K562 (cell line): ENCODE data around the gene EHBP1L1. TPM values are rescaled to one million over a fixed set of nuclear protein-coding genes. Genes with fewer than 3 reads are reported as not detected.

ENCODE experiments used
- ATAC-seq: fragments of 200-7000 bp; cut with Tn5 transposase; 3 replicates; pipeline ENCODE4 v1.9.1; 2020; ENCODE audit warnings: moderate library complexity
- BruUV-seq: library from RNA; stranded (reverse); fragments of 400-500 nt; replicated peaks from 2 replicates; lab custom pipeline; 2021; lab: Mats Ljungman, UMichigan
- CTCF ChIA-PET: fragments of 300-600 bp; formaldehyde crosslinking; extraction: SDS; loops from one replicate; lab custom pipeline; 2021; ENCODE audit warnings: low intra/inter-chr PET ratio; lab: Yijun Ruan, JAX
- POLR2A ChIA-PET: fragments of 300-600, 350-650 bp; sonication (Branson Sonifier 250); formaldehyde crosslinking; extraction: SDS; loops from one replicate; lab custom pipeline; 2021; ENCODE audit warnings: antibody characterized with exemption, inconsistent platforms; lab: Yijun Ruan, JAX
- DNase-seq, 4 experiments: peaks; one replicate each; pipeline versions ENCODE4 v3.0.0 to v3.0.0-alpha.2; 2011 to 2018; ENCODE audit warnings: low spot score in 3 of 4, mixed read lengths in 3 of 4; ENCODE audit errors: extremely low read depth in 1 of 4
- FAIRE-seq: peaks from 2 replicates; lab custom pipeline; 2011; peaks lifted over from hg19 to GRCh38; lab: Jason Lieb, UNC
- H2AFZ ChIP-seq: 2 replicates; pipeline ENCODE4 v1.6.0; 2011; ENCODE audit warnings: low read depth, low read length, control low read depth, inconsistent platforms
- H3K27ac ChIP-seq: fragments of 200-600 bp; 3 replicates; pipeline ENCODE4 v1.8.0; 2011; ENCODE audit warnings: low read depth, mild to moderate bottlenecking, control low read depth, inconsistent platforms, low read length, moderate library complexity, mixed read lengths; ENCODE audit errors: extremely low read depth
- H3K27me3 ChIP-seq, 2 experiments: fragments of 300-600 bp in 1 of 2; 2 replicates in 1 of 2; 3 replicates in 1 of 2; pipeline versions ENCODE4 v1.6.0 to v1.8.0; 2011; ENCODE audit warnings: inconsistent platforms in 2 of 2, low read length in 2 of 2, mild to moderate bottlenecking in 1 of 2, mixed read lengths in 1 of 2, moderate library complexity in 1 of 2; ENCODE audit not compliant: control insufficient read depth in 2 of 2, insufficient read depth in 2 of 2
- H3K36me3 ChIP-seq: fragments of 300-600 bp; 3 replicates; pipeline ENCODE4 v1.8.0; 2011; ENCODE audit warnings: mild to moderate bottlenecking, low read length, inconsistent platforms; ENCODE audit not compliant: control insufficient read depth, insufficient read depth
- H3K4me1 ChIP-seq, 2 experiments: fragments of 200-600 bp in 1 of 2; replicated peaks in 1 of 2; 2 replicates in 1 of 2; 3 replicates in 1 of 2; pipeline versions ENCODE4 v1.5.1 to v1.8.0; 2011; ENCODE audit warnings: inconsistent platforms in 2 of 2, low read length in 2 of 2, mild to moderate bottlenecking in 1 of 2, mixed read lengths in 1 of 2, moderate library complexity in 1 of 2; ENCODE audit not compliant: control insufficient read depth in 2 of 2, insufficient read depth in 2 of 2
- H3K4me2 ChIP-seq: 2 replicates; pipeline ENCODE4 v1.6.1; 2011; ENCODE audit warnings: low read length, control low read depth, inconsistent platforms, mixed read lengths; ENCODE audit not compliant: insufficient read depth
- H3K4me3 ChIP-seq: fragments of 200-600 bp; sonication (generic), shearing (Covaris generic); 2 replicates; pipeline ENCODE4 v1.5.1; 2016; ENCODE audit warnings: control low read depth, inconsistent platforms
- H3K79me2 ChIP-seq: fragments of 200-600 bp; 3 replicates; pipeline ENCODE4 v1.8.0; 2011; ENCODE audit warnings: low read length, inconsistent platforms; ENCODE audit not compliant: control insufficient read depth, insufficient read depth
- H3K9ac ChIP-seq, 2 experiments: 2 replicates each; pipeline versions ENCODE4 v1.6.0 to v1.6.1; 2011; ENCODE audit warnings: low read depth in 2 of 2, low read length in 2 of 2, control low read depth in 1 of 2, inconsistent platforms in 1 of 2, mild to moderate bottlenecking in 1 of 2, mixed read lengths in 1 of 2; ENCODE audit not compliant: insufficient read depth in 1 of 2
- H3K9me1 ChIP-seq: one replicate; pipeline ENCODE4 v1.6.0; 2011; ENCODE audit warnings: inconsistent platforms, mild to moderate bottlenecking, low read length, moderate library complexity; ENCODE audit not compliant: control insufficient read depth, insufficient read depth
- H3K9me3 ChIP-seq: replicated peaks from 2 replicates; pipeline ENCODE4 v1.5.1; 2011; ENCODE audit warnings: low read depth, low read length, inconsistent platforms; ENCODE audit not compliant: control insufficient read depth, insufficient read depth
- H4K20me1 ChIP-seq: replicated peaks from 2 replicates; pipeline ENCODE4 v1.6.1; 2011; ENCODE audit warnings: low read length, inconsistent platforms, mixed read lengths; ENCODE audit not compliant: control insufficient read depth, insufficient read depth
- CEBPB ChIP-seq: fragments of 450-650 bp; IDR thresholded peaks from 2 replicates; pipeline ENCODE4 v1.6.1; 2016; ENCODE audit warnings: missing genetic modification characterization, missing compliant biosample characterization
- COPS2 ChIP-seq: fragments of 450-650 bp; conservative IDR thresholded peaks from 2 replicates; pipeline ENCODE4 v1.6.1; 2016; ENCODE audit warnings: mild to moderate bottlenecking, moderate library complexity
- GTF2E2 ChIP-seq: fragments of 200-800 bp; sonication (Bioruptor generic); IDR thresholded peaks from 2 replicates; pipeline ENCODE4 v1.6.1; 2016; ENCODE audit warnings: missing genetic modification characterization, missing compliant biosample characterization
- NBN ChIP-seq: fragments of 450-650 bp; IDR thresholded peaks from 2 replicates; pipeline ENCODE4 v1.6.1; 2016; ENCODE audit warnings: low read depth, mild to moderate bottlenecking
- PBX2 ChIP-seq, 2 experiments: IDR thresholded peaks in 1 of 2; conservative IDR thresholded peaks in 1 of 2; 2 replicates each; pipeline ENCODE4 v1.6.1; 2016; ENCODE audit warnings: low read depth in 2 of 2, mild to moderate bottlenecking in 1 of 2, missing compliant biosample characterization in 1 of 2, missing genetic modification characterization in 1 of 2, moderate library complexity in 1 of 2
- RBM34 ChIP-seq: fragments of 200-400 bp; formaldehyde crosslinking; IDR thresholded peaks from 2 replicates; pipeline ENCODE4 v1.6.1; 2018; ENCODE audit warnings: low read length, borderline replicate concordance; ENCODE audit not compliant: insufficient read depth
- SMARCC2 ChIP-seq: fragments of 450-650 bp; IDR thresholded peaks from 2 replicates; pipeline ENCODE4 v1.6.1; 2017; ENCODE audit warnings: antibody characterized with exemption, moderate library complexity, mild to moderate bottlenecking, low read depth
- TAF7 ChIP-seq: fragments of 450-650 bp; IDR thresholded peaks from 2 replicates; pipeline ENCODE4 v1.6.1; 2016; ENCODE audit warnings: missing genetic modification characterization, missing compliant biosample characterization
- TCFL5 ChIP-seq: fragments of 250-450 bp; sonication (Bioruptor Pico); conservative IDR thresholded peaks from 2 replicates; pipeline ENCODE4 v1.6.1; 2021; ENCODE audit warnings: mild to moderate bottlenecking, moderate library complexity, matching md5 sums
- XRCC5 ChIP-seq: fragments of 200-400 bp; formaldehyde crosslinking; IDR thresholded peaks from 2 replicates; pipeline ENCODE4 v1.6.1; 2017; ENCODE audit warnings: low read depth, mild to moderate bottlenecking, low read length
- ZBTB7A ChIP-seq: IDR thresholded peaks from 2 replicates; pipeline ENCODE4 v1.6.1; 2011; ENCODE audit warnings: low read depth, mild to moderate bottlenecking, low read length, moderate library complexity, borderline replicate concordance; ENCODE audit not compliant: control insufficient read depth
- ZNF592 ChIP-seq: fragments of 450-650 bp; IDR thresholded peaks from 2 replicates; pipeline ENCODE4 v1.6.1; 2017; ENCODE audit warnings: antibody characterized with exemption, mild to moderate bottlenecking
- ZSCAN32 ChIP-seq: fragments of 450-650 bp; formaldehyde crosslinking; IDR thresholded peaks from 2 replicates; pipeline ENCODE4 v1.4.0; 2020; ENCODE audit warnings: mild to moderate bottlenecking, moderate library complexity
- WGBS: fragments of 100-300 bp; shearing (Covaris generic); methylation state at CpG from one replicate; pipeline ENCODE4 v1.1.6; 2016; ENCODE audit warnings: low coverage, mixed read lengths; ENCODE audit not compliant: insufficient coverage; ENCODE audit errors: missing lambda C conversion rate; 5-methylcytosine and 5-hydroxymethylcytosine counted together
- in situ Hi-C: fragments of 300-500 bp; cut with MboI; formaldehyde crosslinking; loops from 4 replicates; pipeline ENCODE4 v1.15.0; 2018; ENCODE audit warnings: inconsistent platforms, mixed read lengths
- intact Hi-C: fragments of 100-400 bp; cut with micrococcal nuclease; formaldehyde crosslinking; loops from 2 replicates; pipeline ENCODE4 v1.14.2; 2022
- polyA plus RNA-seq, 8 experiments: library from polyadenylated mRNA; depleted of rRNA in 4 of 8; stranded (reverse) in 5 of 8; unstranded in 3 of 8; fragments of >200 nt; fragmentation: Nextera tagmentation in 2 of 8; fragmentation: Illumina TruSeq in 1 of 8; extraction: Ambion mirVana in 2 of 8; extraction: Trizol in 1 of 8; gene quantifications; 2 replicates each; pipeline versions ENCODE4 v1.2.1 to v1.2.3, GENCODE V29; 2011 to 2014; ENCODE audit warnings: inconsistent platforms in 1 of 8, missing spikeins in 1 of 8
- total RNA-seq, 7 experiments: library from RNA; depleted of rRNA in 6 of 7; stranded (reverse); fragments of >200 nt in 6 of 7; fragmentation: Illumina TruSeq in 2 of 7; extraction: Trizol in 2 of 7; gene quantifications; 2 replicates each; pipeline versions ENCODE4 v1.2.1 to v1.2.3, GENCODE V29; 2011 to 2021; ENCODE audit warnings: low replicate concordance in 1 of 7

Gene EHBP1L1
- total and polyA plus RNA-seq, 9 of the 15 experiments (the other 6 are each of a cell fraction or from before 2014, with no cell fraction given), result 0.03 to 87.1 (median 26.3) TPM

- TF ChIP-seq CEBPB (tag) (no peak), ZBTB7A (0 out of 2 replicates have a peak, but pooled peaks have one; percentile 25)
- TF ChIP-seq, all 486 proteins: peak for 7
These were observed 15.1 kb upstream of the EHBP1L1 start (continued) for GRCh38 chr11:65560555-65561418.

GRCh38 chr11:65562020-65562419, 13.8 kb upstream of the EHBP1L1 start:
- H3K27ac ChIP-seq, result no peak overlapping the region
- intact Hi-C loops (no loop called here), in situ Hi-C loops (no loop called here)
- no peaks in the 10 kb centered on the region for H3K36me3 ChIP-seq
- H3K9ac ChIP-seq, result no peak overlapping the region
- ATAC-seq, result no peak
- no peaks in the 10 kb centered on the region for H3K79me2 ChIP-seq
- H3K4me3 ChIP-seq, result no peak overlapping the region
- no peaks in the 10 kb centered on the region for H3K9me1 ChIP-seq
- CTCF ChIA-PET, result no interaction called here
- H3K4me1 ChIP-seq, result peaks cover 32 to 50% of the 10 kb centered on the region in 2 experiments
- no peaks in the 10 kb centered on the region for H3K9me3 ChIP-seq
- DNase-seq, result no peak
- no peak for FAIRE-seq
- no peak overlapping the region for H2AFZ ChIP-seq
- POLR2A ChIA-PET, result interaction anchor here (0.7 to 3.6 kb wide), 4 partner anchors 10 to 139 kb away, joined by 3 to 22 read pairs (median 4); partner anchors contain the start of genes FAM89B, MALAT1 and ZNRD2
- H3K4me2 ChIP-seq, result no peak overlapping the region
- 65% methylated on average over 7 of the region's 7 CpGs for WGBS
- no peaks in the 10 kb centered on the region for H4K20me1 ChIP-seq
- H3K27me3 ChIP-seq, result no peaks in the 10 kb centered on the region
- BruUV-seq, result no TSS peak
- TF ChIP-seq ZSCAN32 (CRISPR knock-in tag) (no peak), NBN (no peak), XRCC5 (no peak), SMARCC2 (no peak), GTF2E2 (tag) (no peak), TCFL5 (CRISPR knock-in tag) (no peak), ZNF592 (no peak), TAF7 (tag) (no peak), PBX2 (CRISPR knock-in tag; IDR thresholded peaks at IDR 0.05; ENCODE audit: low read depth) (no peak), PBX2 (tag; conservative IDR thresholded peaks at IDR 0.05; ENCODE audit: low read depth) (no peak), RBM34 (no peak), COPS2 (no peak)
